ENCODE results near the gene WFDC11.
"Not testable (repeated sequence)": the region's sequence is repeated elsewhere in the genome, so short reads cannot be mapped to it uniquely, and the experiment has no call there.

WFDC11 gene

GRCh38 chr20:45670139-45670538 is at the start of gene WFDC11:
TSS of gene WFDC11 (minus strand) at chr20:45670239. CDS start at chr20:45650600, 19,639 bp downstream.
- DNase-seq (ENCODE audit: low read depth in 4 of 4, low spot score in 1 of 4): no peak

DNA sequence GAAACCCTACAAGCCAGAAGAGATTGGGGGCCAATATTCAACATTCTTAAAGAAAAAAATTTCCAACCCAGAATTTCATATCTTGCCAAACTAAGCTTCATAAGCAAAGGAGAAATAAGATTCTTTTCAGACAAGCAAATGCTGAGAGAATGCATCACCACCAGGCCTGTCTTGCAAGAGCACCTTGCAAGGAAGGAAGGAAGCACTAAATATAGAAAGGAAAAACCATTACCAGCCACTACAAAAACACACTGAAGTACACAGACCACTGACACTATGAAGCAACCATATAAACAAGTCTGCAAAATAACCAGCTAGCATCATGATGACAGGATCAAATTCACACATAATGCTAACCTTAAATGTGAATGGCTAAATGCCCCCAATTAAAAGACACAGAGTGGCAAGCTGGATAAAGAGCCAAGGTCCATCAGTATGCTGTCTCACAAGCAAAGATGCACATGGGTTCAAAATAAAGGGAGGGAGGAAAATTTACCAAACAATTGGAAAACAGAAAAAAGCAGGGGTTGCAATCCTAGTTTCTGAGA is 46.2 kb upstream of the WFDC11 start:
- not testable (repeated sequence) for DNase-seq (ENCODE audit: low read depth in 4 of 4, low spot score in 1 of 4)

DNA sequence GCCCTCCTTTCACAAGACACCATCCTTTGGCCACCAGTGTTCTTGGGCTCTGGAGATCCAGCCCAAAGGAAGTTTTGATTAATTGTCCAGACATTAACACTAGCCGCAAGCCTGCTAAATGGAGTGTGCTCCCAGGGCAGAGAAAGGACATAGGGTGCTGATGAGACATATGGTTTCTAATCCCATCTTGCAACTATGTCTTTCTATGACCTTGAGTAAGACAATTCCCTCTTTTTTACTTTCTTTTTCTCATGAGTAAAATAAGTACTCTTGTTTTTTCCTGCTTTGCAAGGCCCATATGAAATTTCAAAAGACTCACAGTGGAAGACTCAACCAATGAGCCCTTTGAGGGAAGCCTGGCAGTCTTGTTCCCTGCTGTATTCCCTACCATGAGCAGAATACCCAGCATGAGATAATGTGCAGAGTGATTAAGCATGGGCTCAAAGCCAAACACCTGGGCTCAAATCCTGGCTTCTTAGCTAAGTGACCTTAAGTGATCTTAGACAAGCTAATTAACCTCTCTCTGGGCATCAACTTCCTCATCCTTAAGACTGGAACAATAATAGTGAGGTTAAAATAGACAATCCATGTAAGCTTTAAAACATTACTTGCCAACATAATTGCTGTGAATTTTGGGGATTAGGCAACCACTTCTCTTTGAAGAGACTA is 35.1 kb upstream of the WFDC11 start, which contains the start of gene WFDC10B:
Gene WFDC10B, minus strand, starts transcription at position 51 of the 669 bp plus-strand sequence. CDS start 19,027 bp downstream, outside the sequence.
- DNase-seq (ENCODE audit: low read depth in 4 of 4, low spot score in 1 of 4): no peak

DNA sequence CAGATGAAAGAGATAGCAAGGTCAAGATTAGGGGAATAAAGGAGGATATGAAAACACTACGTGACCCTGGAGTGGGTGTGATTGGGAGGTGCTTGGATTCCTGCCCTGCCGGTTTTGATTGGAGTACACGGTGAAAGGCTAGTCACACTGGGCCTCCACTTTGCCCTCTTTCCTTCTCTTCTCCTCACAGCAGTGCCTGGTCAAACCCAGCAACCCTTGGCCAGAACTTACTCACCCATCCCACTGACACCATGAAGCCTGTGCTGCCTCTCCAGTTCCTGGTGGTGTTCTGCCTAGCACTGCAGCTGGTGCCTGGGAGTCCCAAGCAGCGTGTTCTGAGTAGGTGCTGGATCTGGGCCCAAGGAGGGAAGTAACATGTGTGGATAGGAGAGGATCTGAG is 31.8 kb upstream of the WFDC11 start, which contains the start of gene WFDC13:
Gene WFDC13, plus strand, starts transcription at position 166 of the 400 bp plus-strand sequence. Its CDS starts 86 bp downstream, at position 252.
- no peak for DNase-seq (ENCODE audit: low read depth in 4 of 4, low spot score in 1 of 4)

DNA sequence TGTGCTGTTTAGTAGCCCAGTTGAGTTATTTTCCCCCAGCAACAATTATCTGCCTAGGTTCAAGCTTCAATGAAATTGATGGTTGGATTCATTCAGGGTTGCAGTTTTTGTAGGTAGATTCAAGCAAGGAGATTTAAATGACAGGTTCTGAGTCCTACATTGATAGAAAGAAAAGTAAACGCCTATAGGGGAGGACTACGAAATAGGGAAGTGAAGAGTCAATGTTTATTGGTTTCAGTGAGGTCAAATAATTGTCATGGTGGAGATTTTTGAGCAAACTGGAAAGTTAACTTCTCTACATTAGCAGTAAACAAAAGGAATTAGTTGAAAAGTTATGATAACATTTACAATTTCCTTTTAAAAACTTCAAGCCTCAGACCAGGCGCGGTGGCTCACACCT is 31.1 kb upstream of the WFDC11 start:
- DNase-seq (ENCODE audit: low read depth in 4 of 4, low spot score in 1 of 4): no peak

- DNase-seq (ENCODE audit: low read depth in 4 of 4, low spot score in 1 of 4): no peak
These were observed 25.5 kb upstream of the WFDC11 start for GRCh38 chr20:45695496-45695895.

DNA sequence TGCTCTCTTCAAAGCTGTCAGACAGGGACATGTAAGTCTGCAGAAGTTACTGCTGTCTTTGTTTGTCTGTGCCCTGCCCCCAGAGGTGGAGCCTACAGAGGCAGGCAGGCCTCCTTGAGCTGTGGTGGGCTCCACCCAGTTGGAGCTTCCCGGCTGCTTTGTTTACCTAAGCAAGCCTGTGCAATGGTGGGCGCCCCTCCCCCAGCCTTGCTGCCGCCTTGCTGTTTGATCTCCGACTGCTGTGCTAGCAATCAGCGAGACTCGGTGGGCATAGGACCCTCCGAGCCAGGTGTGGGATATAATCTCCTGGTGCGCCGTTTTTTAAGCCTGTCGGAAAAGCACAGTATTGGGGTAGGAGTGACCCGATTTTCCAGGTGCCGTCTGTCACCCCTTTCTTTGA is 23.3 kb upstream of the WFDC11 start:
- DNase-seq (ENCODE audit: low read depth in 4 of 4, low spot score in 1 of 4): not testable (repeated sequence)

GRCh38 chr20:45685896-45686295 is 15.9 kb upstream of the WFDC11 start:
- no peak for DNase-seq (ENCODE audit: low read depth in 4 of 4, low spot score in 1 of 4)

DNA sequence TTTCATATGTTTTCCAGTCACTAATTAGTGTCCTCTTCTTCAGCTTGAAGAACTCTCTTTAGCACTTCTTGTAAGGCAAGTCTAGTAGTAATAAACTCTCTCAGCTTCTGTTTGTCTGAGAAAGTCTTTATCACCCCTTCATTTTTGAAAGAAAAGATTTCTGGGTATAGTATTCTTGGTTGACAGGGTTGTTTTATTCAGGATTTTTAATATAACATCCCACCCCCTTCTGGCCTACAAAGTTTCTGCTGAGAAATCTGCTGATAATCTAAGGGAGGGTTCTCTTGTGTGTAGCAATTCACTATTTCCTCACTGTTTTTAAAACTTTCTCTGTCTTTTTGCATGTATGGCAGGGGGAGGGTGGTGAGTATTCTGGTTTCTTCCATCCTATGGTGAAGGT is 9.6 kb upstream of the WFDC11 start:
- DNase-seq (ENCODE audit: low read depth in 4 of 4, low spot score in 1 of 4): no peak

GRCh38 chr20:45672765-45673164 is 2.7 kb upstream of the WFDC11 start:
- DNase-seq (ENCODE audit: low read depth in 4 of 4, low spot score in 1 of 4): no peak

GRCh38 chr20:45657038-45657437 is 13.0 kb downstream of the WFDC11 start:
- DNase-seq (ENCODE audit: low read depth in 4 of 4, low spot score in 1 of 4): not testable (repeated sequence)

DNA sequence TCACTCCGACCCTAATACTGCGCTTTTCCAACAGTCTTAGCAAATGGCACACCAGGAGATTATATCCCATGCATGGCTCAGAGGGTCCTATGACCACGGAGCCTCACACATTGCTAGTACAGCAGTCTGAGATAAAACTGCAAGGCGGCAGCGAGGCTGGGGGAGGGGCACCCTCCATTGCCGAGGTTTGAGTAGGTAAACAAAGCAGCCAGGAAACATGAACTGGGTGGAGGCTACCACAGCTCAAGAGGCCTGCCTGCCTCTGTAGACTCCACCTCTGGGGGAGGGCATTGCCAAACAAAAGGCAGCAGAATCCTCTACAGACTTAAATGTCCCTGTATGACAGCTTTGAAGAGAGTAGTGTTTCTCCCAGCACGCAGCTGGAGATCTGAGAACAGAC is 18.3 kb downstream of the WFDC11 start:
- not testable (repeated sequence) for DNase-seq (ENCODE audit: low read depth in 4 of 4, low spot score in 1 of 4)

- DNase-seq (ENCODE audit: low read depth in 4 of 4, low spot score in 1 of 4): no peak
These were observed 20.7 kb downstream of the WFDC11 start for GRCh38 chr20:45649312-45649863.

GRCh38 chr20:45647441-45648050 is 22.5 kb downstream of the WFDC11 start:
- DNase-seq (ENCODE audit: low read depth in 4 of 4, low spot score in 1 of 4): no peak

DNA sequence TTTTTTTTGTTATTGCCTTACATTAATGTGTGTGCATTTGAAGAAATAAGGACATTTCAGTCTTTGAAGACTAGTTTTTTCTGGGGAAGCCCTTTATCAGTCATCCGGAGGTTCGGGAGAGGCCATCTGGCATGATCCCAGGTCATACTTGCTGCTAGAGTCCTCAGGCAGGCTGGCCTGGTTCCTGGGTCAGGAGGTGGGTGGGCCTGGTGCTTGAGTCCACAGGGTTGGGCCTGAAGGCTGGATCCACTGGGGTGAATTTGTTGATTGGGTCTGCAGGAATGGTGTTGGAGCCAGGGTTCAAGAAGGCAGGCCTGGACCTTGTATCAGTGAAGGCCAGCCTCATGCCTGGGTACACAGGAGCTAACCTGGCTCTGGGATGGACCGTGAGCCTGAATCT is 23.2 kb downstream of the WFDC11 start:
- no peak for DNase-seq (ENCODE audit: low read depth in 4 of 4, low spot score in 1 of 4)

- DNase-seq (ENCODE audit: low read depth in 4 of 4, low spot score in 1 of 4): not testable (repeated sequence)
These were observed 24.2 kb downstream of the WFDC11 start for GRCh38 chr20:45645869-45646268.

GRCh38 chr20:45641076-45641475 is 29.0 kb downstream of the WFDC11 start:
- not testable (repeated sequence) for DNase-seq (ENCODE audit: low read depth in 4 of 4, low spot score in 1 of 4)

DNA sequence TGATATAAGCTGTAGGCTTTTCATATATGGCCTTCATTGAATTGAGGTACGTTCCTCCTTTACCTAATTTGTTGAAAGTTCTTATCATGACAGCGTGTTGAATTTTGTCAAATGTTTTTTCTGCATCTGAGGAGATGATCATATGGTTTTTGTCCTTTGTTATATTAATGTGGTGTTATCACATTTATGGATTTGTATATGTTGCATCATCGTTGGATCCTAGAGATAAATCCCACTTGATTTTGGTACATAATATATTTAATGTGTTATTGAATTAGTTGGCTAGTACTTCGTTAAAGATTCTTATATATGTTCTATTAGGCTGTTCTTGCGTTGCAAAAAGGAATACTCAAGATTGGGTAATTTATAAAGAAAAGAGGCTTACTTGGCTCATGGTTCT is 30.4 kb downstream of the WFDC11 start:
- no peak for DNase-seq (ENCODE audit: low read depth in 4 of 4, low spot score in 1 of 4)

GRCh38 chr20:45636513-45636912 is 33.5 kb downstream of the WFDC11 start:
- DNase-seq (ENCODE audit: low read depth in 4 of 4, low spot score in 1 of 4): no peak

DNA sequence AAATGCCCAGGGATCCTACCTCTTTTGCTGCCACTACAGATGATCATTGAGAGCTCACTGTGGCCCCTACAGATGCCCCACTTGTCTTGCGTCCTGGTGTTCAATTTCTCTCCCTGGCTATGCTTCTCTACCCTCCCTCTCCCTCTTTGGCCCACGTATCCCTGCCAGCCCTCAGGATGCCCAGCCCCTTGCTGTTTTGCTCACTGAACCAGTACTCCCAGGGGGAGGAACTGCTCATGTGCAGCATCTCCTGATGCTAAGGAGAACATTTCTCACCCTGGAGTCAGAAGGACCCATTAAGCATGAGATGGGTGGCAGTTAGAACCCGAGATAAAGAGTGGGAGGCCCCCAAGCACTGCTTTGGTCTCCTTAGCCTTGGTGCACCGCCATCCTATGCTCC is 38.9 kb downstream of the WFDC11 start, which contains the start of gene WFDC9:
Gene WFDC9, minus strand, starts transcription at position 101 of the 400 bp plus-strand sequence. CDS start 21,103 bp downstream, outside the sequence.
- no peak for DNase-seq (ENCODE audit: low read depth in 4 of 4, low spot score in 1 of 4)

- DNase-seq (ENCODE audit: low read depth in 4 of 4, low spot score in 1 of 4): no peak
These were observed 39.7 kb downstream of the WFDC11 start for GRCh38 chr20:45630371-45630770.
